Endothelial cell of umbilical vein (primary cell): ENCODE data around the gene STK32C. TPM values are rescaled to one million over a fixed set of nuclear protein-coding genes. Genes with fewer than 3 reads are reported as not detected.

Experiments used
- BruUV-seq: library from RNA; stranded (reverse); fragments of 400-500 nt; replicated peaks from 2 replicates; lab custom pipeline; 2021; lab: Mats Ljungman, UMichigan
- CTCF ChIA-PET: fragments of 300-600, 350-600 bp; sonication (Branson Sonifier 250); formaldehyde crosslinking; loops from one replicate; lab custom pipeline; 2021; ENCODE audit warnings: antibody characterized with exemption, inconsistent platforms; lab: Charles Lee
- POLR2A ChIA-PET: fragments of 300-600, 350-600 bp; sonication (Branson Sonifier 250); formaldehyde crosslinking; loops from one replicate; lab custom pipeline; 2021; ENCODE audit warnings: antibody characterized with exemption, inconsistent platforms; lab: Charles Lee
- DNase-seq: peaks from one replicate; pipeline ENCODE4 v3.0.0-alpha.2; 2011; ENCODE audit warnings: low read depth, low spot score
- FAIRE-seq: peaks from 2 replicates; lab custom pipeline; 2011; peaks lifted over from hg19 to GRCh38; lab: Jason Lieb, UNC
- H2AFZ ChIP-seq: 2 replicates; pipeline ENCODE4 v1.6.0; 2012; ENCODE audit warnings: low read depth, low read length, control low read depth, inconsistent platforms
- H3K27ac ChIP-seq: 2 replicates; pipeline ENCODE4 v1.5.1; 2011; ENCODE audit warnings: low read depth, mild to moderate bottlenecking, control low read depth, low read length, moderate library complexity; ENCODE audit not compliant: insufficient read depth
- H3K27me3 ChIP-seq, 2 experiments: 2 replicates each; pipeline versions ENCODE4 v1.6.0 to v1.6.1; 2011; ENCODE audit warnings: low read length in 2 of 2, mixed read lengths in 1 of 2; ENCODE audit not compliant: control insufficient read depth in 2 of 2, insufficient read depth in 2 of 2
- H3K36me3 ChIP-seq, 2 experiments: 2 replicates in 1 of 2; 3 replicates in 1 of 2; pipeline ENCODE4 v1.5.1; 2011; ENCODE audit warnings: low read length in 2 of 2, mild to moderate bottlenecking in 1 of 2, moderate library complexity in 1 of 2; ENCODE audit not compliant: control insufficient read depth in 2 of 2, insufficient read depth in 2 of 2; ENCODE audit errors: extremely low read depth in 1 of 2
- H3K4me1 ChIP-seq: 3 replicates; pipeline ENCODE4 v1.5.1; 2011; ENCODE audit warnings: mild to moderate bottlenecking, low read length; ENCODE audit not compliant: control insufficient read depth, insufficient read depth; ENCODE audit errors: extremely low read depth
- H3K4me2 ChIP-seq: 2 replicates; pipeline ENCODE4 v1.6.1; 2011; ENCODE audit warnings: low read length, control low read depth, mixed read lengths; ENCODE audit not compliant: insufficient read depth
- H3K4me3 ChIP-seq, 3 experiments: fragments of 200-600 bp in 1 of 3; sonication (generic), shearing (Covaris generic) in 1 of 3; replicated peaks in 1 of 3; 2 replicates each; pipeline ENCODE4 v1.5.1; 2011 to 2016; ENCODE audit warnings: control low read depth in 3 of 3, low read length in 3 of 3, mild to moderate bottlenecking in 2 of 3, inconsistent platforms in 1 of 3, low read depth in 1 of 3, moderate library complexity in 1 of 3; ENCODE audit not compliant: insufficient read depth in 1 of 3
- H3K79me2 ChIP-seq: 2 replicates; pipeline ENCODE4 v1.6.0; 2012; ENCODE audit warnings: low read length, inconsistent platforms; ENCODE audit not compliant: control insufficient read depth, insufficient read depth
- H3K9ac ChIP-seq: replicated peaks from 2 replicates; pipeline ENCODE3; 2011; ENCODE audit warnings: low read length, control low read depth; ENCODE audit not compliant: insufficient read depth; ENCODE audit errors: extremely low read depth
- H3K9me1 ChIP-seq: replicated peaks from 3 replicates; pipeline ENCODE4 v1.6.0; 2011; ENCODE audit warnings: mild to moderate bottlenecking, low read length; ENCODE audit not compliant: control insufficient read depth, insufficient read depth; ENCODE audit errors: extremely low read depth
- H3K9me3 ChIP-seq: replicated peaks from 2 replicates; pipeline ENCODE4 v1.5.1; 2012; ENCODE audit warnings: low read length, inconsistent platforms; ENCODE audit not compliant: control insufficient read depth, insufficient read depth
- H4K20me1 ChIP-seq: replicated peaks from 2 replicates; pipeline ENCODE3; 2011; ENCODE audit warnings: mild to moderate bottlenecking, low read length; ENCODE audit not compliant: control insufficient read depth, insufficient read depth; ENCODE audit errors: extremely low read depth
- CTCF ChIP-seq, 2 donors: IDR thresholded peaks; 1 replicate in 1 of 2; 2 replicates in 1 of 2; pipeline ENCODE4 v1.5.1; 2011; ENCODE audit warnings: low read length in 2 of 2, mild to moderate bottlenecking in 2 of 2, moderate library complexity in 2 of 2, control low read depth in 1 of 2, inconsistent platforms in 1 of 2, low read depth in 1 of 2; ENCODE audit not compliant: insufficient read depth in 1 of 2; ENCODE audit errors: extremely low read depth in 1 of 2
- EZH2 ChIP-seq: IDR thresholded peaks from 2 replicates; pipeline ENCODE4 v1.6.1; 2012; ENCODE audit warnings: borderline replicate concordance, low read depth, mild to moderate bottlenecking, moderate library complexity, low read length, inconsistent platforms; ENCODE audit not compliant: severe bottlenecking
- FOS ChIP-seq: IDR thresholded peaks from 2 replicates; pipeline ENCODE4 v1.6.1; 2011; ENCODE audit warnings: mild to moderate bottlenecking, low read length, moderate library complexity, borderline replicate concordance; ENCODE audit not compliant: insufficient read depth
- GATA2 ChIP-seq: IDR thresholded peaks from 2 replicates; pipeline ENCODE4 v1.7.0; 2011; ENCODE audit warnings: low read depth, mild to moderate bottlenecking, moderate library complexity, mixed read lengths, low read length; ENCODE audit not compliant: insufficient read length, insufficient read depth
- JUN ChIP-seq: IDR thresholded peaks from 2 replicates; pipeline ENCODE4 v1.6.1; 2011; ENCODE audit warnings: borderline replicate concordance, low read depth; ENCODE audit not compliant: insufficient read length, insufficient read depth
- MAX ChIP-seq: IDR thresholded peaks from 2 replicates; pipeline ENCODE4 v1.6.1; 2011; ENCODE audit not compliant: insufficient read depth, insufficient read length
- MYC ChIP-seq: IDR thresholded peaks from one replicate; pipeline ENCODE4 v1.6.1; 2011; ENCODE audit warnings: mild to moderate bottlenecking, low read depth, low read length
- POLR2A ChIP-seq: IDR thresholded peaks from 2 replicates; pipeline ENCODE4 v1.6.1; 2012; ENCODE audit warnings: low read depth, mild to moderate bottlenecking, control low read depth, low read length
- POLR2AphosphoS5 ChIP-seq: IDR thresholded peaks from 2 replicates; pipeline ENCODE4 v1.6.1; 2012; ENCODE audit warnings: low read depth, mild to moderate bottlenecking, control low read depth, low read length, moderate library complexity; ENCODE audit not compliant: insufficient read depth
- dilution Hi-C: fragments of 300-500 bp; cut with MboI; formaldehyde crosslinking; loops from one replicate; pipeline ENCODE4 v1.15.0; 2019; ENCODE audit warnings: low sequenced_read_pairs; ENCODE audit not compliant: extremely low pct_ligation_motif_present
- intact Hi-C: fragments of 100-400 bp; cut with micrococcal nuclease; formaldehyde crosslinking; loops from one replicate; pipeline ENCODE4 v1.10.0; 2022
- polyA plus RNA-seq, 4 experiments: library from polyadenylated mRNA; depleted of rRNA in 3 of 4; stranded (reverse) in 3 of 4; unstranded in 1 of 4; fragments of >200 nt; gene quantifications; 2 replicates each; pipeline versions ENCODE4 v1.2.1 to v1.2.3, GENCODE V29; 2011 to 2012; ENCODE audit warnings: missing spikeins in 1 of 4
- total RNA-seq: library from RNA; stranded (reverse); gene quantifications from 2 replicates; pipeline ENCODE4 v1.2.3, GENCODE V29; 2021

Gene STK32C
- total and polyA plus RNA-seq, 2 donors (not counting 3 experiments of a cell fraction or from before 2014, with no cell fraction given), result 5.4 to 14.1 TPM

GRCh38 chr10:132266594-132267161, 41.1 kb downstream of the STK32C start:
- no peak for FAIRE-seq
- H3K27ac ChIP-seq, result no peak overlapping the region
- no peaks in the 10 kb centered on the region for H3K9me3 ChIP-seq
- H3K79me2 ChIP-seq, result no peaks in the 10 kb centered on the region
- dilution Hi-C loops (no loop called here), intact Hi-C loops (no loop called here)
- H3K27me3 ChIP-seq, result no peaks in the 10 kb centered on the region
- H3K4me3 ChIP-seq, result no peak overlapping the region
- DNase-seq, result no peak
- H3K9ac ChIP-seq, result no peak overlapping the region
- TF ChIP-seq EZH2 (no peak), MYC (no peak), POLR2A (no peak), POLR2AphosphoS5 (no peak), JUN (no peak), CTCF (IDR thresholded peaks at IDR 0.05; ENCODE audit: extremely low read depth in 1 of 2, insufficient read depth in 1 of 2, low read depth in 1 of 2, low read length in 2 of 2) (no peak), MAX (no peak), GATA2 (no peak), FOS (no peak)
- H3K36me3 ChIP-seq, result no peaks in the 10 kb centered on the region
- H3K4me1 ChIP-seq, result no peaks in the 10 kb centered on the region
- H3K9me1 ChIP-seq, result no peaks in the 10 kb centered on the region
- no peaks in the 10 kb centered on the region for H4K20me1 ChIP-seq
- no TSS peak for BruUV-seq
- no peak overlapping the region for H3K4me2 ChIP-seq
- H2AFZ ChIP-seq, result no peak overlapping the region
- ChIA-PET POLR2A (no interaction called here), CTCF (no interaction called here)
